Measurements from ENCODE around the gene NSD2. TPM values are rescaled to one million over a fixed set of nuclear protein-coding genes. Genes with fewer than 3 reads are reported as not detected.
A peak's percentile ranks its signal among the peaks of the same experiment; 100 is the strongest.

NSD2 gene
- polyA plus RNA-seq, 3 donors from 2014 or later = 1.8 to 7.2 (median 4.4) TPM

GRCh38 chr4:1981251-1982058, 110.3 kb downstream of the NSD2 start:
- Mint-ChIP-seq H3K36me3 (peaks cover 13 to 20% (median 15%) of the 10 kb centered on the region in 3 donors), H3K27me3 (ENCODE audit: low read depth in 3 of 3) (peaks cover 0 to 4% (median 4%) of the 10 kb centered on the region in 3 donors), H3K9me3 (no peaks in the 10 kb centered on the region), H3K4me3 (no peak overlapping the region), H3K27ac (peak overlapping the region in 4 of 6 donors; percentile 22 to 66 (median 46)), H3K4me1 (peaks cover 4% of the 10 kb centered on the region in 2 donors)
- DNase-seq = no peak

GRCh38 chr4:1982124-1983052, 111.2 kb downstream of the NSD2 start:
- Mint-ChIP-seq H3K4me3 (no peak overlapping the region), H3K36me3 (peaks cover 13 to 19% (median 15%) of the 10 kb centered on the region in 3 donors), H3K27me3 (ENCODE audit: low read depth in 3 of 3) (peaks cover 0 to 4% (median 4%) of the 10 kb centered on the region in 3 donors), H3K27ac (peak overlapping the region in 3 of 6 donors; percentile 22 to 31 (median 29)), H3K4me1 (peaks cover 4% of the 10 kb centered on the region in 2 donors), H3K9me3 (no peaks in the 10 kb centered on the region)
- no peak for DNase-seq

GRCh38 chr4:1983053-1983845, 112.1 kb downstream of the NSD2 start:
- no peak overlapping the region for H3K4me3 Mint-ChIP-seq
- H3K27ac Mint-ChIP-seq = no peak overlapping the region
- no peak for DNase-seq
- no peaks in the 10 kb centered on the region for H3K9me3 Mint-ChIP-seq
- peaks cover 0 to 4% (median 4%) of the 10 kb centered on the region in 3 donors for H3K27me3 Mint-ChIP-seq (ENCODE audit: low read depth in 3 of 3)
- peaks cover 4% of the 10 kb centered on the region in 2 donors for H3K4me1 Mint-ChIP-seq
- peaks cover 10 to 19% (median 15%) of the 10 kb centered on the region in 3 donors for H3K36me3 Mint-ChIP-seq

- H3K4me3 Mint-ChIP-seq = no peak overlapping the region
- peaks cover 0 to 4% (median 4%) of the 10 kb centered on the region in 3 donors for H3K27me3 Mint-ChIP-seq (ENCODE audit: low read depth in 3 of 3)
- DNase-seq = no peak
These were observed 112.7 kb downstream of the NSD2 start for GRCh38 chr4:1983846-1984405.

GRCh38 chr4:1984406-1985191, 113.4 kb downstream of the NSD2 start:
- H3K4me1 Mint-ChIP-seq = peaks cover 4% of the 10 kb centered on the region in 2 donors
- no peaks in the 10 kb centered on the region for H3K9me3 Mint-ChIP-seq
- H3K36me3 Mint-ChIP-seq = peaks cover 4 to 13% (median 9%) of the 10 kb centered on the region in 3 donors
- no peak overlapping the region for H3K4me3 Mint-ChIP-seq
- H3K27me3 Mint-ChIP-seq (ENCODE audit: low read depth in 3 of 3) = peaks cover 0 to 4% (median 0%) of the 10 kb centered on the region in 3 donors
- H3K27ac Mint-ChIP-seq = no peak overlapping the region
- DNase-seq = no peak

More at GRCh38 chr4:1983846-1984405, 112.7 kb downstream of the NSD2 start:
- Mint-ChIP-seq H3K27ac (no peak overlapping the region), H3K36me3 (peaks cover 10 to 19% (median 15%) of the 10 kb centered on the region in 3 donors), H3K4me1 (peaks cover 4% of the 10 kb centered on the region in 2 donors), H3K9me3 (no peaks in the 10 kb centered on the region)

- Mint-ChIP-seq H3K27ac (no peak overlapping the region), H3K4me3 (no peak overlapping the region), H3K36me3 (peaks cover under 1 to 12% (median 8%) of the 10 kb centered on the region in 3 donors), H3K27me3 (ENCODE audit: low read depth in 3 of 3) (peaks cover 0 to 4% (median 2%) of the 10 kb centered on the region in 3 donors), H3K4me1 (peaks cover 4% of the 10 kb centered on the region in 2 donors), H3K9me3 (no peaks in the 10 kb centered on the region)
- DNase-seq = no peak
These were observed 114.1 kb downstream of the NSD2 start for GRCh38 chr4:1985294-1985693.

- H3K9me3 Mint-ChIP-seq = no peaks in the 10 kb centered on the region
- no peak for DNase-seq
These were observed 114.8 kb downstream of the NSD2 start for GRCh38 chr4:1985780-1986577.

GRCh38 chr4:1986578-1987210, 115.5 kb downstream of the NSD2 start:
- H3K4me1 Mint-ChIP-seq = peaks cover 3 to 9% of the 10 kb centered on the region in 2 donors
- H3K9me3 Mint-ChIP-seq = no peaks in the 10 kb centered on the region
- no peak overlapping the region for H3K4me3 Mint-ChIP-seq
- no peak for DNase-seq
- H3K27me3 Mint-ChIP-seq (ENCODE audit: low read depth in 3 of 3) = peaks cover 0 to 2% (median 0%) of the 10 kb centered on the region in 3 donors
- H3K36me3 Mint-ChIP-seq = peaks cover 0 to 14% (median 8%) of the 10 kb centered on the region in 3 donors
- H3K27ac Mint-ChIP-seq = no peak overlapping the region

More at GRCh38 chr4:1985780-1986577, 114.8 kb downstream of the NSD2 start:
- Mint-ChIP-seq H3K4me1 (peaks cover 4 to 5% of the 10 kb centered on the region in 2 donors), H3K27ac (no peak overlapping the region), H3K27me3 (ENCODE audit: low read depth in 3 of 3) (peaks cover 0 to 2% (median 0%) of the 10 kb centered on the region in 3 donors), H3K4me3 (no peak overlapping the region), H3K36me3 (peaks cover 0 to 15% (median 8%) of the 10 kb centered on the region in 3 donors)

- Mint-ChIP-seq H3K9me3 (no peaks in the 10 kb centered on the region), H3K27ac (no peak overlapping the region), H3K4me1 (peaks cover 0 to 6% of the 10 kb centered on the region in 2 donors), H3K27me3 (ENCODE audit: low read depth in 3 of 3) (peaks cover 0 to 2% (median 0%) of the 10 kb centered on the region in 3 donors), H3K4me3 (no peak overlapping the region), H3K36me3 (peaks cover 0 to 11% (median 4%) of the 10 kb centered on the region in 3 donors)
- no peak for DNase-seq
These were observed 116.1 kb downstream of the NSD2 start for GRCh38 chr4:1987296-1987695.

- no peak for DNase-seq
- H3K36me3 Mint-ChIP-seq = peaks cover 0 to 8% (median 1%) of the 10 kb centered on the region in 3 donors
- H3K4me1 Mint-ChIP-seq = peaks cover 0 to 6% of the 10 kb centered on the region in 2 donors
- H3K4me3 Mint-ChIP-seq = no peak overlapping the region
- H3K9me3 Mint-ChIP-seq = no peaks in the 10 kb centered on the region
- H3K27ac Mint-ChIP-seq = no peak overlapping the region
- H3K27me3 Mint-ChIP-seq (ENCODE audit: low read depth in 3 of 3) = peaks cover 0 to 2% (median 0%) of the 10 kb centered on the region in 3 donors
These were observed 116.6 kb downstream of the NSD2 start for GRCh38 chr4:1987721-1988326.

- Mint-ChIP-seq H3K36me3 (peaks cover 0 to 7% (median 0%) of the 10 kb centered on the region in 3 donors), H3K27me3 (ENCODE audit: low read depth in 3 of 3) (peaks cover 0 to 2% (median 0%) of the 10 kb centered on the region in 3 donors), H3K4me3 (no peak overlapping the region), H3K9me3 (no peaks in the 10 kb centered on the region), H3K27ac (no peak overlapping the region), H3K4me1 (peaks cover 0 to 6% of the 10 kb centered on the region in 2 donors)
- no peak for DNase-seq
These were observed 117.1 kb downstream of the NSD2 start for GRCh38 chr4:1988327-1988724.
